ENCODE measurements around the gene IPCEF1. TPM values are rescaled to one million over a fixed set of nuclear protein-coding genes. Genes with fewer than 3 reads are reported as not detected.

The IPCEF1 gene
- total and polyA plus RNA-seq, 2 of the 8 experiments (the other 6 are each of a cell fraction or from before 2014, with no cell fraction given) = 0.41 to 0.78 TPM

GRCh38 chr6:154359679-154360078 is 3.1 kb upstream of the IPCEF1 start (continued):
- no peak for TF ChIP-seq TEAD4 (IDR thresholded peaks at IDR 0.05; ENCODE audit: low read depth, low read length)
- TF ChIP-seq SAP30 (IDR thresholded peaks at IDR 0.05; ENCODE audit: insufficient read depth, insufficient replicate concordance, low read length) = no peak
